H1 (cell line): ENCODE data around the gene ATP6V1C2. TPM values are rescaled to one million over a fixed set of nuclear protein-coding genes. Genes with fewer than 3 reads are reported as not detected.

Experiments
- CTCF ChIA-PET: fragments of 300-600 bp; sonication (Branson Sonifier 250); formaldehyde crosslinking; loops from one replicate; lab custom pipeline; 2021; ENCODE audit not compliant: partially characterized antibody; lab: Charles Lee
- POLR2A ChIA-PET: fragments of 300-600 bp; sonication (Branson Sonifier 250); formaldehyde crosslinking; loops from one replicate; lab custom pipeline; 2021; ENCODE audit warnings: inconsistent platforms; ENCODE audit not compliant: partially characterized antibody; lab: Charles Lee
- DNase-seq, 2 experiments: peaks; one replicate each; pipeline versions ENCODE4 v3.0.0 to v3.0.0-alpha.2; 2010 to 2022; ENCODE audit warnings: low spot score in 2 of 2, low read depth in 1 of 2, mixed read lengths in 1 of 2
- FAIRE-seq: peaks from 2 replicates; lab custom pipeline; 2011; peaks lifted over from hg19 to GRCh38; lab: Jason Lieb, UNC
- H2AFZ ChIP-seq: 2 replicates; pipeline ENCODE4 v1.8.1; 2012; ENCODE audit warnings: low read length, inconsistent platforms
- H2AK5ac ChIP-seq: 2 replicates; pipeline ENCODE4 v1.6.1; 2013; ENCODE audit warnings: low read depth, low read length
- H2BK120ac ChIP-seq: replicated peaks from 2 replicates; pipeline ENCODE3; 2013; ENCODE audit warnings: low read depth, low read length, inconsistent platforms
- H2BK12ac ChIP-seq: 2 replicates; pipeline ENCODE4 v1.6.1; 2013; ENCODE audit warnings: low read depth, low read length
- H2BK15ac ChIP-seq: 2 replicates; pipeline ENCODE4 v1.6.1; 2013; ENCODE audit warnings: low read length
- H2BK20ac ChIP-seq: 2 replicates; pipeline ENCODE4 v1.6.1; 2013; ENCODE audit warnings: low read length
- H2BK5ac ChIP-seq: 2 replicates; pipeline ENCODE4 v1.6.1; 2013; ENCODE audit warnings: low read depth, low read length
- H3K14ac ChIP-seq: 2 replicates; pipeline ENCODE4 v1.6.1; 2013; ENCODE audit warnings: inconsistent platforms; ENCODE audit not compliant: insufficient read length
- H3K18ac ChIP-seq: 2 replicates; pipeline ENCODE4 v1.6.1; 2013; ENCODE audit warnings: low read length; ENCODE audit errors: extremely low read depth
- H3K23ac ChIP-seq: 2 replicates; pipeline ENCODE4 v1.6.1; 2013; ENCODE audit warnings: inconsistent platforms; ENCODE audit not compliant: insufficient read length
- H3K23me2 ChIP-seq: 2 replicates; pipeline ENCODE4 v1.6.1; 2013; ENCODE audit warnings: low read depth, low read length
- H3K27ac ChIP-seq: 2 replicates; pipeline ENCODE4 v1.6.1; 2011; ENCODE audit warnings: low read depth, low read length, inconsistent platforms
- H3K27me3 ChIP-seq, 4 experiments: replicated peaks in 1 of 4; 1 replicate in 1 of 4; 2 replicates in 3 of 4; pipeline versions ENCODE4 v1.6.1 to v1.8.1; 2011 to 2013; ENCODE audit warnings: low read length in 3 of 4, mild to moderate bottlenecking in 3 of 4, inconsistent platforms in 2 of 4, mixed read lengths in 2 of 4, moderate library complexity in 1 of 4; ENCODE audit not compliant: control insufficient read depth in 3 of 4, insufficient read depth in 3 of 4; ENCODE audit errors: extremely low read depth in 1 of 4
- H3K36me3 ChIP-seq, 4 experiments: 2 replicates each; pipeline versions ENCODE4 v1.6.1 to v1.8.1; 2011 to 2013; ENCODE audit warnings: mild to moderate bottlenecking in 4 of 4, low read length in 3 of 4, moderate library complexity in 2 of 4, control low read depth in 1 of 4, inconsistent platforms in 1 of 4; ENCODE audit not compliant: insufficient read depth in 4 of 4, control insufficient read depth in 2 of 4
- H3K4ac ChIP-seq: replicated peaks from 2 replicates; pipeline ENCODE3; 2013; ENCODE audit warnings: low read length, low read depth, mixed read lengths, inconsistent platforms; ENCODE audit not compliant: insufficient read length
- H3K4me1 ChIP-seq, 4 experiments: replicated peaks in 1 of 4; 1 replicate in 1 of 4; 2 replicates in 3 of 4; pipeline versions ENCODE4 v1.6.1 to v1.8.1; 2011 to 2013; ENCODE audit warnings: low read length in 3 of 4, inconsistent platforms in 2 of 4, mixed read lengths in 1 of 4; ENCODE audit not compliant: insufficient read depth in 4 of 4, control insufficient read depth in 3 of 4
- H3K4me2 ChIP-seq, 2 experiments: 2 replicates each; pipeline versions ENCODE4 v1.6.1 to v1.8.1; 2011 to 2013; ENCODE audit warnings: low read depth in 2 of 2, low read length in 2 of 2, control low read depth in 1 of 2, inconsistent platforms in 1 of 2, mild to moderate bottlenecking in 1 of 2; ENCODE audit not compliant: insufficient read depth in 1 of 2
- H3K4me3 ChIP-seq, 4 experiments: fragments of 200-600, 300-600 bp in 1 of 4; sonication (generic), shearing (Covaris generic), sonication (Bioruptor Twin) in 1 of 4; 2 replicates each; pipeline versions ENCODE4 v1.5.1 to v1.8.1; 2011 to 2016; ENCODE audit warnings: low read length in 4 of 4, low read depth in 3 of 4, control low read depth in 2 of 4, inconsistent platforms in 2 of 4, mild to moderate bottlenecking in 2 of 4, mixed read lengths in 1 of 4, moderate library complexity in 1 of 4; ENCODE audit not compliant: insufficient read depth in 2 of 4; ENCODE audit errors: extremely low read depth in 1 of 4
- H3K56ac ChIP-seq: replicated peaks from 2 replicates; pipeline ENCODE3; 2013; ENCODE audit warnings: low read depth, mild to moderate bottlenecking, mixed read lengths, low read length, inconsistent platforms; ENCODE audit not compliant: insufficient read length
- H3K79me1 ChIP-seq: 2 replicates; pipeline ENCODE4 v1.6.1; 2013; ENCODE audit warnings: low read depth, low read length, control low read depth
- H3K79me2 ChIP-seq, 2 experiments: 2 replicates each; pipeline versions ENCODE4 v1.6.1 to v1.8.1; 2012 to 2013; ENCODE audit warnings: low read length in 2 of 2, mild to moderate bottlenecking in 2 of 2, inconsistent platforms in 1 of 2; ENCODE audit not compliant: insufficient read depth in 2 of 2, control insufficient read depth in 1 of 2
- H3K9ac ChIP-seq, 4 experiments: replicated peaks in 1 of 4; 1 replicate in 1 of 4; 2 replicates in 3 of 4; pipeline versions ENCODE4 v1.6.1 to v1.8.1; 2011 to 2013; ENCODE audit warnings: low read depth in 3 of 4, low read length in 3 of 4, control low read depth in 2 of 4, mild to moderate bottlenecking in 2 of 4, moderate library complexity in 2 of 4, inconsistent platforms in 1 of 4; ENCODE audit errors: extremely low read depth in 1 of 4
- H3K9me3 ChIP-seq, 2 experiments: 2 replicates each; pipeline versions ENCODE4 v1.6.1 to v1.8.1; 2012 to 2013; ENCODE audit warnings: mild to moderate bottlenecking in 2 of 2, moderate library complexity in 2 of 2, control low read depth in 1 of 2, inconsistent platforms in 1 of 2, low read depth in 1 of 2, low read length in 1 of 2, mixed read lengths in 1 of 2; ENCODE audit not compliant: insufficient read depth in 2 of 2
- H4K20me1 ChIP-seq, 2 experiments: replicated peaks in 1 of 2; 2 replicates each; pipeline versions ENCODE3 to v1.8.1; 2011 to 2013; ENCODE audit warnings: inconsistent platforms in 2 of 2, low read length in 2 of 2, mild to moderate bottlenecking in 1 of 2; ENCODE audit not compliant: insufficient read depth in 2 of 2, control insufficient read depth in 1 of 2
- H4K5ac ChIP-seq: 2 replicates; pipeline ENCODE4 v1.6.1; 2013; ENCODE audit warnings: low read length, low read depth, mixed read lengths, inconsistent platforms; ENCODE audit not compliant: insufficient read length
- H4K8ac ChIP-seq: 2 replicates; pipeline ENCODE4 v1.8.0; 2013; ENCODE audit warnings: mild to moderate bottlenecking, moderate library complexity, low read length, inconsistent platforms; ENCODE audit not compliant: insufficient read depth; ENCODE audit errors: extremely low read depth
- H4K91ac ChIP-seq: replicated peaks from 2 replicates; pipeline ENCODE3; 2013; ENCODE audit warnings: low read length, mixed read lengths, inconsistent platforms; ENCODE audit not compliant: insufficient read length
- ATF2 ChIP-seq: IDR thresholded peaks from 2 replicates; pipeline ENCODE4 v1.6.1; 2012; ENCODE audit warnings: low read length, inconsistent platforms
- CTCF ChIP-seq, 3 experiments: IDR thresholded peaks; 1 replicate in 2 of 3; 2 replicates in 1 of 3; pipeline versions ENCODE4 v1.5.1 to v1.6.1; 2011; ENCODE audit warnings: low read length in 3 of 3, mild to moderate bottlenecking in 3 of 3, inconsistent platforms in 2 of 3, low read depth in 1 of 3, moderate library complexity in 1 of 3; ENCODE audit not compliant: insufficient read depth in 1 of 3; ENCODE audit errors: control extremely low read depth in 1 of 3
- GABPA ChIP-seq: IDR thresholded peaks from 2 replicates; pipeline ENCODE4 v1.6.1; 2011; ENCODE audit warnings: mild to moderate bottlenecking, low read length, moderate library complexity, borderline replicate concordance; ENCODE audit not compliant: insufficient read depth
- GTF2F1 ChIP-seq: IDR thresholded peaks from 2 replicates; pipeline ENCODE4 v1.6.1; 2012; ENCODE audit warnings: low read depth, low read length, improper control_type of control experiment, borderline replicate concordance
- HDAC2 ChIP-seq, 2 experiments: fragments of 300-600 bp in 1 of 2; sonication (generic) in 1 of 2; IDR thresholded peaks; 2 replicates each; pipeline ENCODE4 v1.6.1; 2011 to 2012; ENCODE audit warnings: low read depth in 2 of 2, low read length in 2 of 2, mild to moderate bottlenecking in 2 of 2, moderate library complexity in 2 of 2, borderline replicate concordance in 1 of 2, inconsistent platforms in 1 of 2
- KDM5A ChIP-seq: fragments of 200-600 bp; IDR thresholded peaks from 2 replicates; pipeline ENCODE4 v1.7.1; 2012; ENCODE audit warnings: mild to moderate bottlenecking, low read length, inconsistent platforms, mixed read lengths
- RFX5 ChIP-seq: IDR thresholded peaks from 2 replicates; pipeline ENCODE4 v1.6.1; 2011; ENCODE audit warnings: low read depth, low read length, improper control_type of control experiment, borderline replicate concordance
- SAP30 ChIP-seq: fragments of 300-600 bp; sonication (generic); IDR thresholded peaks from 2 replicates; pipeline ENCODE4 v1.7.1; 2012; ENCODE audit warnings: low read length, moderate library complexity, mild to moderate bottlenecking, inconsistent platforms; ENCODE audit not compliant: insufficient read depth, insufficient replicate concordance
- WGBS, 2 experiments: shearing (Covaris generic) in 1 of 2; methylation state at CpG; one replicate each; pipeline versions ENCODE4 v1.1.6 to v1.1.7; 2013 to 2015; ENCODE audit warnings: low lambda C conversion rate in 2 of 2, mixed read lengths in 2 of 2, inconsistent platforms in 1 of 2, low coverage in 1 of 2, missing lambda C conversion rate in 1 of 2; ENCODE audit not compliant: insufficient replicate concordance in 2 of 2, insufficient coverage in 1 of 2, insufficient read length in 1 of 2; ENCODE audit errors: extremely low coverage in 1 of 2, missing lambda C conversion rate in 1 of 2; 5-methylcytosine and 5-hydroxymethylcytosine counted together
- polyA plus RNA-seq, 7 experiments: library from polyadenylated mRNA; depleted of rRNA in 3 of 7; stranded (reverse) in 5 of 7; unstranded in 2 of 7; fragments of >200 nt in 5 of 7; fragments of 200-250 nt in 2 of 7; gene quantifications; 1 replicate in 5 of 7; 2 replicates in 1 of 7; 4 replicates in 1 of 7; pipeline versions ENCODE4 v1.2.1 to v1.2.3, GENCODE V29; 2011 to 2013; ENCODE audit warnings: missing spikeins in 2 of 7, mixed read lengths in 2 of 7
- total RNA-seq: library from RNA; stranded (reverse); fragmentation: NEBNext Ultra II Directional; extraction: Animal tissue kit (Norgen Biotek cat#: 25700); gene quantifications from 2 replicates; pipeline ENCODE4 v1.2.1, GENCODE V29; 2021

The ATP6V1C2 gene
- total and polyA plus RNA-seq, 2 of the 8 experiments (the other 6 are each of a cell fraction or from before 2014, with no cell fraction given): 0.29 to 0.74 TPM

GRCh38 chr2:10704034-10704594, 17.3 kb upstream of the ATP6V1C2 start:
- H2BK20ac ChIP-seq: no peak overlapping the region
- no peak overlapping the region for H2BK12ac ChIP-seq
- H3K27me3 ChIP-seq: no peaks in the 10 kb centered on the region
- H3K14ac ChIP-seq: no peak overlapping the region
- H4K5ac ChIP-seq: no peak overlapping the region
- H3K56ac ChIP-seq: no peak overlapping the region
- H2BK120ac ChIP-seq: no peak overlapping the region
- POLR2A ChIA-PET: no interaction called here
- no peaks in the 10 kb centered on the region for H3K4me1 ChIP-seq
- H3K4me2 ChIP-seq: no peak overlapping the region
- no peak overlapping the region for H3K4me3 ChIP-seq
- no peak overlapping the region for H3K18ac ChIP-seq
- H3K79me2 ChIP-seq: no peaks in the 10 kb centered on the region
- no peak overlapping the region for H3K4ac ChIP-seq
- H3K9ac ChIP-seq: no peak overlapping the region
- FAIRE-seq (no peak), DNase-seq (no peak)
- no peak overlapping the region for H2AFZ ChIP-seq
- WGBS, 2 experiments: 96% methylated on average over 9 of the region's 9 CpGs; no CpG with 5 or more reads in 1 of the 2 experiments
- no peaks in the 10 kb centered on the region for H3K23me2 ChIP-seq
- no peaks in the 10 kb centered on the region for H3K79me1 ChIP-seq
- no peaks in the 10 kb centered on the region for H4K20me1 ChIP-seq
- H2BK5ac ChIP-seq: no peak overlapping the region
- no peak overlapping the region for H3K27ac ChIP-seq
- H2BK15ac ChIP-seq: no peak overlapping the region
- CTCF ChIA-PET: no interaction called here
- H3K23ac ChIP-seq: no peak overlapping the region
- H4K8ac ChIP-seq: no peak overlapping the region
- no peak overlapping the region for H2AK5ac ChIP-seq
- H3K36me3 ChIP-seq: no peaks in the 10 kb centered on the region
- H4K91ac ChIP-seq: no peak overlapping the region
- no peaks in the 10 kb centered on the region for H3K9me3 ChIP-seq
- TF ChIP-seq RFX5 (no peak), ATF2 (no peak), KDM5A (no peak), HDAC2 (IDR thresholded peaks at IDR 0.05; ENCODE audit: borderline replicate concordance in 1 of 2, low read depth in 2 of 2, low read length in 2 of 2) (no peak), SAP30 (no peak), GABPA (no peak), CTCF (IDR thresholded peaks at IDR 0.05; ENCODE audit: control extremely low read depth in 1 of 3, insufficient read depth in 1 of 3, low read depth in 1 of 3, low read length in 3 of 3) (no peak), GTF2F1 (no peak)
